CD1c-positive myeloid dendritic cell (primary cell): ENCODE results near the gene COL18A1.
A peak's percentile ranks its signal among the peaks of the same experiment; 100 is the strongest.

Source experiments
- DNase-seq: peaks from one replicate; pipeline ENCODE4 v3.0.0-alpha.2; 2016; ENCODE audit errors: extremely low spot score

The COL18A1 gene

DNA sequence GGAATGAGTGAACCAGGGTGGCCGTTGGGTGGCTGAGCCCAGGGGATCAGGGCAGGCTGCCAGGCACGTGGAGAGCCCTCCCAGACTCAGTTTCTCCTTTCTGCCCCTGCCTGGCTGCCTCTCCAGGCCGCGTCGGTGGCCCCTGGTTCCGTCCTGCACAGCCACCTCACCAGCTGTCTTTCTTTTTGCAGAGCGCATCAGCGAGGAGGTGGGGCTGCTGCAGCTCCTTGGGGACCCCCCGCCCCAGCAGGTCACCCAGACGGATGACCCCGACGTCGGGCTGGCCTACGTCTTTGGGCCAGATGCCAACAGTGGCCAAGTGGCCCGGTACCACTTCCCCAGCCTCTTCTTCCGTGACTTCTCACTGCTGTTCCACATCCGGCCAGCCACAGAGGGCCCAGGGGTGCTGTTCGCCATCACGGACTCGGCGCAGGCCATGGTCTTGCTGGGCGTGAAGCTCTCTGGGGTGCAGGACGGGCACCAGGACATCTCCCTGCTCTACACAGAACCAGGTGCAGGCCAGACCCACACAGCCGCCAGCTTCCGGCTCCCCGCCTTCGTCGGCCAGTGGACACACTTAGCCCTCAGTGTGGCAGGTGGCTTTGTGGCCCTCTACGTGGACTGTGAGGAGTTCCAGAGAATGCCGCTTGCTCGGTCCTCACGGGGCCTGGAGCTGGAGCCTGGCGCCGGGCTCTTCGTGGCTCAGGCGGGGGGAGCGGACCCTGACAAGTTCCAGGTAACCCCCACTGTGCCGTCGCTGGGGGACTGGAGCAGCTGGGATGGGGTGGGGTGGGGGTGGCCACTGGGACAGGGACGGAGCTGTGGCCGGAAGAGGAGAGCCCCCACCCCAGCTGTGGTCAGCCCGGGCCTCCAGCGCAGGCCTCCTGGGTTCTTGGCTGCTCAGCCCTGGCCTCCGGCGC, 63.3 kb downstream of the COL18A1 start:
- DNase-seq, result no peak

GRCh38 chr21:45468971-45469272, 64.0 kb downstream of the COL18A1 start:
- DNase-seq, result no peak

- DNase-seq, result no peak
Measured at GRCh38 chr21:45469273-45470086, 64.5 kb downstream of the COL18A1 start.

DNA sequence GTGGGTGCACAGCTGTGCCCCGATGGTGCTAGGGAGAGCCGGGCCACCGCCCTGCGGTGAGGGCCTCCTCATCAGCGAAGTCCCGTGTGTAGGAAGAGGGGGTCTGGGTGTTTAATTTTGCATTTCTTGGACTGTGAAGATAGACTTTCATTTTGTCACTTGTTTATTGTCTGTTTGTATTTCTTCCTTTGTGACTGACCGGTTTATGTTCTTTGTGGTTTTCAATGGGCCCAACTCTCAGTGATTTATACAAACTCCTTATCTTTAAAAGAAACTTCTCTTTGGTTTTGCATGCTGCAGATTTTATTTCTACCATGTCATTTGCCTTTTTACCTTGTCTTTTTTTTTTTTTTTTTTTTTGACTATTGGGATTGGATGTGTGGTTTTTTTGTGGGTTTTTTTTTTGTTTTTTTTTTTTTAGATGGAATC, 65.1 kb downstream of the COL18A1 start:
- no peak for DNase-seq

DNA sequence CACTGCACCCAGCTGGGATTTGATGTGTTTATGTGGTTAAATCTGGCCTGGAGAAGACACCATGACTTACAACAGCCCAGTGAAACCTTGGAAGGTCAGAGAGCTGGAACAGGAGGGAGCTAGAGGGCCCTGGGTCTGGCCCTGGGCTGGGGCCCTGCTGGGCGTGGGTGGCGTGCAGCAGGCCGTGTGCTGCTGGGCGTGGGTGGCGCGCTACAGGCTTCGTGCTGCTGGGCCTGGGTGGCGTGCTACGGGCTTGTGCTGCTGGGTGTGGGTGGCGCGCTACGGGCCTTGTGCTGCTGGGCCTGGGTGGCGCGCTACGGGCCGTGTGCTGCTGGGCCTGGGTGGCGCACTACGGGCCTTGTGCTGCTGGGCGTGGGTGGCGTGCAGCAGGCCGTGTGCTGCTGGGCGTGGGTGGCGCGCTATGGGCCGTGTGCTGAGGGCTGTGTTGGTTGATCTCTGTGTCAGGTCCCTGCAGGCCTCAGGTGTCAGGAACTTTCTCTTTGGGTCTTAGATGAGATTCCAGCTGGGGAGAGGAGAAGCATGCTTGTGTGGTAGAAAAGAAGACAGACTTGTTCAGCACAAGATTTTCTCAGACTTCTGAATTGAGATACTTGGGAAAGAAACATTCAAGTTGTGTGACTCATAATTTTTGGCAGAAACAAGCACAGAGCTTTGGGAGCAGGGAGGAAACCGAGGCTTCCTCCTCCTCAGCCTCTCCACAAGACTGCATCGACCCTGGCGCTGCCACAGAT, 66.0 kb downstream of the COL18A1 start:
- peak; percentile 67 for DNase-seq

DNA sequence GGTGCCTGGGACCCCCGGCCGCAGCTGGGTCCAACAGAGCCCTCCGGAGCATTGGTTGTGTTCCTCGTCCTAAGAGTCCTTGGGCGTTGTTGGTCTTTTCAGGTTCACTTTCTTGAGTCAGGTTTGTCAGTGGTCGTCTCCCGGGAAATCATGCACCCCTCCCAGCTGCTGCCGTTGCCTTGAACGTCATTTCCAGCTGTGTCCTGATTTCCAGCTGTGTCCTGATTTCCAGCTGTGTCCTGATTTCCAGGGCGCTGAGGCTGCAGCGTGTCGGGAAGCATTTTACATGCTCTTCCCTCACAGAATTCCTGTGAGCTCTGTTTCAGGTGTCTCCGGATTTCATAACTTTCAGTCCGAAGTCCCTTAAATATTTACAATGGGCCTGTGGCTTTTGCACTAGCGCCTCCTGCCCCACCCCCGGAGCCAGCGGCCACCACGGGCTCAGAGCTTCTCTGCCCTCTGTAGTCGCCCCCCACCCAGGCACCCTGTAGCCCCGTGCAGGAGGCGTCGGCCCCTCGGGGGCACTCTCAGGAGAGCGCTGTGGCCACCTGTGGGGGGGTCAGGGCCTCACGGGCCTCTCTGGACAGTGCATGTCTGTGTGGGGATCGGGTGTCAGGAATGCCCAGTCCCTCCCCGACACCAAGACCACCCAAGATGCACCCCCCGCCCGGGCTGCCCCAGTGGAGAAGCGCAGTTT, 66.7 kb downstream of the COL18A1 start:
- DNase-seq, result no peak

GRCh38 chr21:45472445-45473365, 67.7 kb downstream of the COL18A1 start:
- no peak for DNase-seq

GRCh38 chr21:45473496-45474322, 68.7 kb downstream of the COL18A1 start:
- no peak for DNase-seq

DNA sequence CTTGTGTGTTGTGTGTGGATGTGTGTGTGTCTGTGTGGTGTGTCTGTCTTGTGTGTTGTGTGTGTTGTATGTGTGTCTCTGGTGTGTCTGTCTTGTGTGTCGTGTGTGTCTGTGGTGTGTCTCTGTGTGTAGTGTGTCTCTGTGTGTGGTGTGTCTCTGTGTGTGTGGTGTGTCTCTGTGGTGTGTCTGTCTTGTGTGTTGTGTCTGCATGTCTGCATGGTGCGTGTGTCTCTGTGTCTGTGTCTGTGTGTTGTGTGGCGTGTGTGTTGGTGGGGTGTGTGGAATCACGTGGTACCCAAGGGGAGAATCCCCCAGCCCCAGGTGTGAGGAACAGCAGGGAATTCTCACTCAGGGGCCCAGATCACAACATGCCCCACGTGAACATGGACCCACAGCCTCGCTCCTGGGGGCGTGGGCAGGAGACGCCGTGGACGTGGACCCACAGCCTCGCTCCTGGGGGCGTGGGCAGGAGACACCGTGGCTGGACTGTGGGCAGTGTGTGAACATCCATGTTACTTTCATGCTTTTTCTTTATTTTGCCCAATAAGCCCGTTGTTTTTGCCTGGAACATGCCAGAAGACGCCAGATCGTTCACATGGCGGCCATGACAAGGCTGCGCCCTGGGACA, 69.5 kb downstream of the COL18A1 start:
- no peak for DNase-seq

DNA sequence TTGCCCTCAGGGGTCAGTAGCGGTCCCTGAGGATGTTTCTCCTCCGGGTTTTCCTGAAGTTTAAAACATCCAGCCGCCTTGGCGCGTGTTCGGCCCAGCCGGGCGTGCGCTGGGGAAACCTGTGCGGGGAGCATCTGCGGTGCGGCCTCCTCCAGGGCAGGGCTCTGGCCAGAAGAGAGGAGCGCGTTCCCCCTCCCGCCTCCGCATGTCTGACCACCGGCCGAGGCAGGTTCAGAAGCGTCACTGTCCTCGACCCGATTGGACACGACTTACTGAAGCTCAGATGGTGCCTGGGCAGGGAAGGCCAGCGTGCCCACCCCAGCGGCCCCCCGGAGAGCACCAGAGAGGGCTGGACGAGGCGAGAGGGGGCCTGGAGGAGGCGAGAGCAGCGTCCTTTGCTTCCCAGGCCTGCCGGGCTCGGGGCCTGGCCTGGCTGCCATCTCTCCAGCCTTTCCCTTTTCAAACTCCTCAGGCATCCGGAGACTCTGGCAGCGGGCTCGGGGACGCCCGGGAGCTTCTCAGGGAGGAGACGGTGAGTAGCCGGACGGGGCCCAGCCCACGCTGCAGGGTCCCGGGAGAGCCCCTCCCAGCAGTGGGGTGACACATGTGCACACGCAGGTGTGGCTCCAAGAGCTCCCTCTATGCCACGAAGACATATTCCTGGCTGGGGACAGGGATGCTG, 70.2 kb downstream of the COL18A1 start:
- DNase-seq, result no peak

DNA sequence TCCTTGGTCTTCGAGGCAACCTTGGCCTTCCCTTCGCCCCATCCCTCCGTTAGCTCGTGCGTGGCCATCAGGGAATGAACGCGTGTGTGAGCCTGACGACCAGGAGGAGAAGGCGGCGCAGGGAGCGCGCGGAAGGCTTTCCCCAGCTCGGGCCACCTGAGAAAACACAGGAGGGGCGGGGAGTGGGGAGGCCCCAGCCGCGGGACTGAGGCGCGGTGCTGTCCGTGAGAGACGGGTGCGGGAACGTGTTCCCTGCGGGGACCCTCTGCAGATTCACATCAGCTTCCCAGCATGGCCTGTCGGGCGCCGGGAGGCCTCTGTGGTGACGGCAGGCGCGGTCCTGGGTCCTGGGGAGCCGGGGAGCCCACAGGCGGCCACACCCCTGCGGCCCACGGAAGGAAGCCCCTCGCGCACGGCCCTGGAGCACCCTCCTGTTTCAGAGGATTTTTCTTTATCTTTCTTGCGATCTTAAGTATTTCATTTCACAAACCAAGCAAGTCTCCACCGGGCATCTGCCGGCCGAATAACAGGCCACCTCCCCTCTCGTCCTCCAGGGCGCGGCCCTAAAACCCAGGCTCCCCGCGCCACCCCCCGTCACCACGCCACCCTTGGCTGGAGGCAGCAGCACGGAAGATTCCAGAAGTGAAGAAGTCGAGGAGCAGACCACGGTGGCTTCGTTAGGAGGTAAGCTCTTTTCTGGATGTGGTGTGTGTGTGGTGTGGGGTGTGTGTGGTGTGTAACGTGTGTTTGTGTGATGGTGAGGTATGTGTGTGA, 71.0 kb downstream of the COL18A1 start:
- no peak for DNase-seq

- no peak for DNase-seq
Measured at GRCh38 chr21:45476582-45476981, 71.6 kb downstream of the COL18A1 start.

GRCh38 chr21:45477176-45478114, 72.5 kb downstream of the COL18A1 start:
- no peak for DNase-seq

DNA sequence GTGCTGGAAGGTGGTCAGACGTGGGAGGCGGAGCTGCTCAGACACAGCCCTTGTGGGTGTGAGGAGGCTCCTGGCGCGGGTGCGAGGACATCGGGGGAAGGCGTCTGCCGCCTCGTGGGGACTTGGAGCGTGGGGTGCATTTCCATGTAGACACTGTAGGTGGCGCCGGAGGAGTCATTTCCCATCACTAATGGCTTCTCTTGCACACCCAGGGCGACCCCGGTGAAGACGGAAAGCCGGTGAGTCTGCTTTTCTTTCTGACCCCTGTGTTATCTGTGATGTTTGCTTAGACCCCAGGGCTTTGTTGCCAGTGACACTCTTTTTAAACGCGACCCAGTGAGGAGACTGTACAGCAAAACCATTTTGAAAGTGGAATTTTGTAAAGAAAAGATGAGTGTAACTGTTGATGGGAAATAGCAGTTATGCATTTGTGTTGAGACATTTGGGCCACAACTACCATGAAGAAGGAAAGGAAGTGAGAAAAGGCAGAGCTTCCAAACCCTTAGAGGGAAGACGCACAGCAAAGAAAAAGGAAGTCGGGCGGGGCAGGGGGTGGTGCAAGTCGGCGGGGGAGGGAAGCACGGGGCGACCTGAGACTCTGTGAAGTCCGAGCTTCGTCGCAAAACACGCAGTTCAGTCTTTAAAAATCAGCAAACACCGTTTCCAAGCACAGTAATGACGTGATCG, 73.3 kb downstream of the COL18A1 start:
- DNase-seq, result peak; percentile 90

GRCh38 chr21:45478816-45479669, 74.1 kb downstream of the COL18A1 start:
- DNase-seq, result no peak
